IMR-90 (cell line): ENCODE measurements around the gene TESK2. TPM values are rescaled to one million over a fixed set of nuclear protein-coding genes. Genes with fewer than 3 reads are reported as not detected.

Experiments used
- ATAC-seq: fragments of 200-7000 bp; cut with Tn5 transposase; 2 replicates; pipeline ENCODE4 v1.9.1; 2020; ENCODE audit warnings: low read depth, mild to moderate bottlenecking, moderate library complexity
- BruUV-seq: library from RNA; stranded (reverse); fragments of 400-500 nt; replicated peaks from 2 replicates; lab custom pipeline; 2021; lab: Mats Ljungman, UMichigan
- CTCF ChIA-PET: fragments of 300-600 bp; formaldehyde crosslinking; extraction: SDS; loops from one replicate; lab custom pipeline; 2021; ENCODE audit warnings: antibody characterized with exemption; lab: Yijun Ruan, JAX
- POLR2A ChIA-PET: fragments of 300-600 bp; sonication (Branson Sonifier 250); formaldehyde crosslinking; loops from one replicate; lab custom pipeline; 2022; ENCODE audit warnings: antibody characterized with exemption; ENCODE audit not compliant: unreplicated experiment; lab: Charles Lee
- DNase-seq: peaks from one replicate; pipeline ENCODE4 v3.0.0; 2013
- H2AFZ ChIP-seq: replicated peaks from 2 replicates; pipeline ENCODE3; 2013; ENCODE audit warnings: low read length, mild to moderate bottlenecking; ENCODE audit not compliant: poor library complexity
- H2AK5ac ChIP-seq: 2 replicates; pipeline ENCODE4 v1.6.1; 2013; ENCODE audit warnings: low read depth, low read length, inconsistent platforms
- H2AK9ac ChIP-seq: replicated peaks from 2 replicates; pipeline ENCODE3; 2013; ENCODE audit warnings: mild to moderate bottlenecking, low read depth, low read length, moderate library complexity; ENCODE audit not compliant: poor library complexity
- H2BK120ac ChIP-seq: 2 replicates; pipeline ENCODE4 v1.6.1; 2013; ENCODE audit warnings: low read depth, low read length, inconsistent platforms
- H2BK15ac ChIP-seq: 3 replicates; pipeline ENCODE4 v1.6.1; 2013; ENCODE audit warnings: low read depth, low read length, inconsistent platforms
- H2BK20ac ChIP-seq: 2 replicates; pipeline ENCODE4 v1.6.1; 2013; ENCODE audit warnings: low read depth, mild to moderate bottlenecking, inconsistent platforms, low read length, moderate library complexity
- H2BK5ac ChIP-seq: 2 replicates; pipeline ENCODE4 v1.6.1; 2013; ENCODE audit warnings: mild to moderate bottlenecking, low read depth, low read length, inconsistent platforms; ENCODE audit not compliant: poor library complexity, severe bottlenecking
- H3K14ac ChIP-seq: replicated peaks from 2 replicates; pipeline ENCODE4 v1.6.1; 2013; ENCODE audit warnings: low read depth, low read length, inconsistent platforms
- H3K18ac ChIP-seq: 2 replicates; pipeline ENCODE4 v1.6.1; 2013; ENCODE audit warnings: low read depth, low read length, control low read depth
- H3K23ac ChIP-seq: 2 replicates; pipeline ENCODE4 v1.6.1; 2013; ENCODE audit warnings: low read depth, low read length, inconsistent platforms
- H3K27ac ChIP-seq: 2 replicates; pipeline ENCODE4 v1.5.1; 2013; ENCODE audit warnings: mild to moderate bottlenecking, control low read depth, low read length; ENCODE audit not compliant: insufficient read depth
- H3K27me3 ChIP-seq: 2 replicates; pipeline ENCODE4 v1.6.1; 2013; ENCODE audit warnings: low read length; ENCODE audit not compliant: control insufficient read depth, insufficient read depth
- H3K36me3 ChIP-seq: 2 replicates; pipeline ENCODE4 v1.6.1; 2013; ENCODE audit warnings: low read length, mixed read lengths; ENCODE audit not compliant: control insufficient read depth, insufficient read depth
- H3K4ac ChIP-seq: 2 replicates; pipeline ENCODE4 v1.6.1; 2013; ENCODE audit warnings: low read depth, low read length, inconsistent platforms
- H3K4me1 ChIP-seq: 2 replicates; pipeline ENCODE4 v1.6.1; 2013; ENCODE audit warnings: low read length, mixed read lengths; ENCODE audit not compliant: control insufficient read depth, insufficient read depth
- H3K4me2 ChIP-seq: 2 replicates; pipeline ENCODE4 v1.6.1; 2013; ENCODE audit warnings: low read depth, mild to moderate bottlenecking, control low read depth, low read length, moderate library complexity
- H3K4me3 ChIP-seq: 2 replicates; pipeline ENCODE4 v1.5.1; 2013; ENCODE audit warnings: low read depth, mild to moderate bottlenecking, control low read depth, low read length, moderate library complexity; ENCODE audit not compliant: insufficient read depth
- H3K56ac ChIP-seq: 2 replicates; pipeline ENCODE4 v1.6.1; 2013; ENCODE audit warnings: low read length, inconsistent platforms; ENCODE audit not compliant: insufficient read depth; ENCODE audit errors: extremely low read depth
- H3K79me1 ChIP-seq, 2 experiments: 2 replicates each; pipeline ENCODE4 v1.6.1; 2013; ENCODE audit warnings: low read length in 2 of 2, inconsistent platforms in 1 of 2, low read depth in 1 of 2
- H3K9ac ChIP-seq: 2 replicates; pipeline ENCODE4 v1.6.1; 2013; ENCODE audit warnings: low read depth, low read length, control low read depth
- H3K9me1 ChIP-seq: 2 replicates; pipeline ENCODE4 v1.6.1; 2013; ENCODE audit warnings: low read length, inconsistent platforms; ENCODE audit not compliant: insufficient read depth
- H3K9me3 ChIP-seq: 2 replicates; pipeline ENCODE4 v1.6.1; 2013; ENCODE audit warnings: low read length; ENCODE audit not compliant: control insufficient read depth, insufficient read depth
- H4K20me1 ChIP-seq: 2 replicates; pipeline ENCODE4 v1.6.1; 2013; ENCODE audit warnings: low read length, inconsistent platforms; ENCODE audit not compliant: insufficient read depth
- H4K5ac ChIP-seq: 2 replicates; pipeline ENCODE4 v1.6.1; 2013; ENCODE audit warnings: mild to moderate bottlenecking, low read depth, low read length, control low read depth
- H4K8ac ChIP-seq, 2 experiments: 2 replicates each; pipeline ENCODE4 v1.6.1; 2013; ENCODE audit warnings: low read depth in 2 of 2, low read length in 2 of 2, control low read depth in 1 of 2, inconsistent platforms in 1 of 2
- H4K91ac ChIP-seq: 2 replicates; pipeline ENCODE4 v1.6.1; 2013; ENCODE audit warnings: low read depth, low read length, inconsistent platforms; ENCODE audit not compliant: insufficient read depth
- BHLHE40 ChIP-seq: fragments of 150-350 bp; IDR thresholded peaks from 2 replicates; pipeline ENCODE4 v1.6.1; 2016; ENCODE audit warnings: mild to moderate bottlenecking, low read depth, low read length
- FOS ChIP-seq: fragments of 150-350 bp; IDR thresholded peaks from 2 replicates; pipeline ENCODE4 v1.6.1; 2016; ENCODE audit warnings: low read depth, low read length
- MAZ ChIP-seq: IDR thresholded peaks from 2 replicates; pipeline ENCODE4 v1.6.1; 2012; ENCODE audit warnings: low read depth, mild to moderate bottlenecking, low read length, improper control_type of control experiment, moderate library complexity, borderline replicate concordance
- MXI1 ChIP-seq: IDR thresholded peaks from 2 replicates; pipeline ENCODE4 v1.6.1; 2012; ENCODE audit warnings: low read depth, mild to moderate bottlenecking, low read length, moderate library complexity, borderline replicate concordance
- RAD21 ChIP-seq: IDR thresholded peaks from 2 replicates; pipeline ENCODE4 v1.6.1; 2012; ENCODE audit warnings: low read length, improper control_type of control experiment
- SMC3 ChIP-seq: fragments of 150-350 bp; IDR thresholded peaks from 2 replicates; pipeline ENCODE4 v1.6.1; 2016; ENCODE audit warnings: low read depth, mild to moderate bottlenecking, antibody characterized with exemption, low read length, moderate library complexity
- WGBS, 2 experiments: methylation state at CpG; one replicate each; pipeline versions ENCODE4 v1.1.5 to v1.1.7; 2013; ENCODE audit warnings: missing lambda C conversion rate in 2 of 2; ENCODE audit not compliant: insufficient read length in 1 of 2; ENCODE audit errors: extremely low coverage in 2 of 2; 5-methylcytosine and 5-hydroxymethylcytosine counted together
- dilution Hi-C: fragments of 300-500 bp; cut with HindIII; formaldehyde crosslinking; loops from one replicate; pipeline ENCODE4 v1.14.3; 2018; ENCODE audit warnings: low sequenced_read_pairs; ENCODE audit not compliant: unreplicated experiment
- in situ Hi-C: fragments of 300-500 bp; cut with MboI; formaldehyde crosslinking; loops from 3 replicates; pipeline ENCODE4 v1.14.3; 2019; ENCODE audit warnings: low sequenced_read_pairs, inconsistent platforms, mixed read lengths
- intact Hi-C: fragments of 100-400 bp; cut with micrococcal nuclease; formaldehyde crosslinking; loops from 2 replicates; pipeline ENCODE4 v1.10.0; 2022
- polyA plus RNA-seq, 3 experiments: library from polyadenylated mRNA; depleted of rRNA; stranded (reverse); fragments of >200 nt; gene quantifications; 2 replicates each; pipeline ENCODE4 v1.2.3, GENCODE V29; 2012; ENCODE audit warnings: low replicate concordance in 1 of 3
- total RNA-seq: library from RNA; depleted of rRNA; stranded (reverse); fragments of >200 nt; gene quantifications from 2 replicates; pipeline ENCODE4 v1.2.3, GENCODE V29; 2012
- TF ChIP-seq, protein P1 (sequence below): fragments of 150-350 bp; IDR thresholded peaks from 2 replicates; pipeline ENCODE4 v1.6.1; 2017; ENCODE audit warnings: mild to moderate bottlenecking, antibody characterized with exemption, low read length, low read depth
- TF ChIP-seq, protein P2 (sequence below): fragments of 150-350 bp; IDR thresholded peaks from 2 replicates; pipeline ENCODE4 v1.6.1; 2016; ENCODE audit warnings: low read depth, mild to moderate bottlenecking, low read length, moderate library complexity, borderline replicate concordance
- TF ChIP-seq, protein P3 (sequence below): conservative IDR thresholded peaks from 2 replicates; pipeline ENCODE4 v1.5.1; 2012; ENCODE audit warnings: mild to moderate bottlenecking, low read depth, low read length, improper control_type of control experiment

The TESK2 gene
- total and polyA plus RNA-seq, 2 of the 4 experiments (the other 2 are of a cell fraction): 0.90 to 1.3 TPM

DNA sequence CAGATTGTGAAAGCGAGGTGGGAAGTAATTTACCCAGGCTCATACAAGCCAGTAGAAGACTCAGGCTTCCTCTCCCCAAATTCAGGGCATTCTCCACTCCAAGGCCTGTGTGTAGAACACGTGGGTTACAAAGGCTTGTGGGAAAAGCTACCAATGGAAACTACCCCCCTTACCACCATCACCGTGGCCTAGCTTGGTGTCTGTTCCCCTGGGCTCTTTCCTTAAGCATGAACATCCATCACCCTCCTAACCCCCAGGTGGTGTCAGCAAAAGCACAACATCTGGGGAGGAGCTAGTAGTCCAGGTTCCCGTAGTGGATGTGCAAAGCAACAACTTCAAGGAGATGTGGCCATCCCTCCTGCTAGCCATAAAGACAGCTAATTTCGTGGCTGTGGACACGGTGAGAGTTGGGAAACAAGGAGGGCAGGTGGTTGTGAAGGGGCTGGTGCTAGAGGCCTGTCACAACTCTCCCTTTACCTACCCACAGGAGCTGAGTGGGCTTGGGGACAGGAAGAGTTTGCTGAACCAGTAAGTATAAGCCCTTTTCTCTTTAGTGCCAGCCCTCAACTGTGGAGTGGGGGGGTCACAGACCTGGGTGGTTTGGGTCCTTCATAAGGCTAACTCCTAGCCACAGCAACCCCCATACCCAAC lies 150.0 kb downstream of the TESK2 start:
- dilution Hi-C loops (no loop called here), intact Hi-C loops (loop anchor here (5.0 kb wide), 1 partner anchor 329 kb away; the partner anchor contains the start of genes HECTD3 and UROD), in situ Hi-C loops (no loop called here)
- H2AFZ ChIP-seq: peak overlapping the region; percentile 100
- H3K36me3 ChIP-seq: peaks cover 34% of the 10 kb centered on the region
- H3K18ac ChIP-seq: no peak overlapping the region
- H3K4me2 ChIP-seq: peak overlapping the region; percentile 92
- BruUV-seq: no TSS peak
- no peaks in the 10 kb centered on the region for H3K27me3 ChIP-seq
- H2BK120ac ChIP-seq: no peak overlapping the region
- no peaks in the 10 kb centered on the region for H3K9me3 ChIP-seq
- peak overlapping the region; percentile 39 for H3K23ac ChIP-seq
- peak overlapping the region; percentile 84 for H2AK5ac ChIP-seq
- no CpG with 5 or more reads among the region's 6 CpGs for WGBS, 2 experiments
- H3K27ac ChIP-seq: peak overlapping the region; percentile 16
- peak overlapping the region; percentile 90 for H3K9ac ChIP-seq
- H3K56ac ChIP-seq: peak overlapping the region; percentile 86
- DNase-seq: no peak
- H2BK15ac ChIP-seq: no peak overlapping the region
- H3K4me1 ChIP-seq: peaks cover 10% of the 10 kb centered on the region; the same call in 1 of the 2 replicates
- no peaks in the 10 kb centered on the region for H4K20me1 ChIP-seq
- H2BK20ac ChIP-seq: no peak overlapping the region
- H3K4ac ChIP-seq: peak overlapping the region; percentile 87
- H4K5ac ChIP-seq: peak overlapping the region; percentile 44
- peak overlapping the region; percentile 93 for H2BK5ac ChIP-seq
- peak overlapping the region; percentile 98 for H2AK9ac ChIP-seq
- peaks cover 9% of the 10 kb centered on the region for H3K9me1 ChIP-seq
- TF ChIP-seq FOS: no peak
- TF ChIP-seq, protein P1, sequence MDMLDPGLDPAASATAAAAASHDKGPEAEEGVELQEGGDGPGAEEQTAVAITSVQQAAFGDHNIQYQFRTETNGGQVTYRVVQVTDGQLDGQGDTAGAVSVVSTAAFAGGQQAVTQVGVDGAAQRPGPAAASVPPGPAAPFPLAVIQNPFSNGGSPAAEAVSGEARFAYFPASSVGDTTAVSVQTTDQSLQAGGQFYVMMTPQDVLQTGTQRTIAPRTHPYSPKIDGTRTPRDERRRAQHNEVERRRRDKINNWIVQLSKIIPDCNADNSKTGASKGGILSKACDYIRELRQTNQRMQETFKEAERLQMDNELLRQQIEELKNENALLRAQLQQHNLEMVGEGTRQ: no peak
- TF ChIP-seq MXI1: no peak
- TF ChIP-seq MAZ: no peak
- TF ChIP-seq BHLHE40: no peak
- TF ChIP-seq SMC3: no peak
- TF ChIP-seq, protein P2, sequence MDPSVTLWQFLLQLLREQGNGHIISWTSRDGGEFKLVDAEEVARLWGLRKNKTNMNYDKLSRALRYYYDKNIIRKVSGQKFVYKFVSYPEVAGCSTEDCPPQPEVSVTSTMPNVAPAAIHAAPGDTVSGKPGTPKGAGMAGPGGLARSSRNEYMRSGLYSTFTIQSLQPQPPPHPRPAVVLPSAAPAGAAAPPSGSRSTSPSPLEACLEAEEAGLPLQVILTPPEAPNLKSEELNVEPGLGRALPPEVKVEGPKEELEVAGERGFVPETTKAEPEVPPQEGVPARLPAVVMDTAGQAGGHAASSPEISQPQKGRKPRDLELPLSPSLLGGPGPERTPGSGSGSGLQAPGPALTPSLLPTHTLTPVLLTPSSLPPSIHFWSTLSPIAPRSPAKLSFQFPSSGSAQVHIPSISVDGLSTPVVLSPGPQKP: no peak
- TF ChIP-seq, protein P3, sequence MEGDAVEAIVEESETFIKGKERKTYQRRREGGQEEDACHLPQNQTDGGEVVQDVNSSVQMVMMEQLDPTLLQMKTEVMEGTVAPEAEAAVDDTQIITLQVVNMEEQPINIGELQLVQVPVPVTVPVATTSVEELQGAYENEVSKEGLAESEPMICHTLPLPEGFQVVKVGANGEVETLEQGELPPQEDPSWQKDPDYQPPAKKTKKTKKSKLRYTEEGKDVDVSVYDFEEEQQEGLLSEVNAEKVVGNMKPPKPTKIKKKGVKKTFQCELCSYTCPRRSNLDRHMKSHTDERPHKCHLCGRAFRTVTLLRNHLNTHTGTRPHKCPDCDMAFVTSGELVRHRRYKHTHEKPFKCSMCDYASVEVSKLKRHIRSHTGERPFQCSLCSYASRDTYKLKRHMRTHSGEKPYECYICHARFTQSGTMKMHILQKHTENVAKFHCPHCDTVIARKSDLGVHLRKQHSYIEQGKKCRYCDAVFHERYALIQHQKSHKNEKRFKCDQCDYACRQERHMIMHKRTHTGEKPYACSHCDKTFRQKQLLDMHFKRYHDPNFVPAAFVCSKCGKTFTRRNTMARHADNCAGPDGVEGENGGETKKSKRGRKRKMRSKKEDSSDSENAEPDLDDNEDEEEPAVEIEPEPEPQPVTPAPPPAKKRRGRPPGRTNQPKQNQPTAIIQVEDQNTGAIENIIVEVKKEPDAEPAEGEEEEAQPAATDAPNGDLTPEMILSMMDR: no peak
- TF ChIP-seq RAD21: no peak
- ATAC-seq: no peak
- peak overlapping the region; percentile 79 for H3K4me3 ChIP-seq
- H4K8ac ChIP-seq: peak overlapping the region; percentile 78 to 98
- H4K91ac ChIP-seq: peak overlapping the region; percentile 91; the same call in 1 of the 2 replicates
- ChIA-PET CTCF (interaction anchor here (1.1 to 1.5 kb wide), 2 partner anchors 20 to 322 kb away, joined by 3 to 4 read pairs; no protein-coding TSS in a partner anchor), POLR2A (interaction anchor here (1.2 kb wide), 1 partner anchor 152 kb away, joined by 3 read pairs; no protein-coding TSS in a partner anchor)
- H3K79me1 ChIP-seq: peaks cover 21 to 46% of the 10 kb centered on the region in 2 experiments
- peak overlapping the region; percentile 80 for H3K14ac ChIP-seq
